Keratinocyte (primary cell): ENCODE data around the gene PARD3. TPM values are rescaled to one million over a fixed set of nuclear protein-coding genes. Genes with fewer than 3 reads are reported as not detected.

ENCODE experiments used
- DNase-seq: peaks from one replicate; pipeline ENCODE4 v3.0.0-alpha.2; 2011; ENCODE audit warnings: low read depth, missing footprints, low spot score
- FAIRE-seq: peaks from 2 replicates; lab custom pipeline; 2011; peaks lifted over from hg19 to GRCh38; lab: Jason Lieb, UNC
- H2AFZ ChIP-seq: 2 replicates; pipeline ENCODE4 v1.6.0; 2012; ENCODE audit warnings: low read length, control low read depth, inconsistent platforms; ENCODE audit not compliant: control insufficient read depth
- H3K27ac ChIP-seq: 2 replicates; pipeline ENCODE4 v1.5.1; 2011; ENCODE audit warnings: low read length; ENCODE audit not compliant: control insufficient read depth, insufficient read depth
- H3K27me3 ChIP-seq: 3 replicates; pipeline ENCODE4 v1.6.0; 2011; ENCODE audit warnings: low read length; ENCODE audit not compliant: control insufficient read depth, insufficient read depth; ENCODE audit errors: extremely low read depth
- H3K36me3 ChIP-seq, 2 experiments: 2 replicates in 1 of 2; 3 replicates in 1 of 2; pipeline ENCODE4 v1.5.1; 2011; ENCODE audit warnings: low read length in 2 of 2, mild to moderate bottlenecking in 1 of 2; ENCODE audit not compliant: control insufficient read depth in 2 of 2, insufficient read depth in 2 of 2; ENCODE audit errors: extremely low read depth in 1 of 2
- H3K4me1 ChIP-seq: 3 replicates; pipeline ENCODE4 v1.5.1; 2011; ENCODE audit warnings: low read length; ENCODE audit not compliant: control insufficient read depth, insufficient read depth; ENCODE audit errors: extremely low read depth
- H3K4me2 ChIP-seq: 3 replicates; pipeline ENCODE4 v1.6.0; 2011; ENCODE audit warnings: low read depth, low read length; ENCODE audit not compliant: control insufficient read depth, insufficient read depth; ENCODE audit errors: extremely low read depth
- H3K4me3 ChIP-seq, 3 experiments: fragments of 200-600 bp in 1 of 3; sonication (generic) in 1 of 3; 2 replicates in 2 of 3; 3 replicates in 1 of 3; pipeline ENCODE4 v1.5.1; 2011 to 2016; ENCODE audit warnings: low read length in 3 of 3, mild to moderate bottlenecking in 3 of 3, control low read depth in 2 of 3, inconsistent platforms in 1 of 3, low read depth in 1 of 3, mixed read lengths in 1 of 3, mixed run types in 1 of 3, moderate library complexity in 1 of 3; ENCODE audit not compliant: control insufficient read depth in 2 of 3, insufficient read depth in 2 of 3; ENCODE audit errors: extremely low read depth in 1 of 3
- H3K79me2 ChIP-seq: 2 replicates; pipeline ENCODE4 v1.6.0; 2012; ENCODE audit warnings: low read length; ENCODE audit not compliant: control insufficient read depth, insufficient read depth
- H3K9ac ChIP-seq: 3 replicates; pipeline ENCODE4 v1.6.0; 2011; ENCODE audit warnings: low read length; ENCODE audit not compliant: control insufficient read depth, insufficient read depth; ENCODE audit errors: extremely low read depth
- H3K9me1 ChIP-seq: 3 replicates; pipeline ENCODE4 v1.6.0; 2011; ENCODE audit warnings: low read length; ENCODE audit not compliant: control insufficient read depth, insufficient read depth; ENCODE audit errors: extremely low read depth
- H3K9me3 ChIP-seq: 2 replicates; pipeline ENCODE4 v1.5.1; 2012; ENCODE audit warnings: low read depth, low read length; ENCODE audit not compliant: control insufficient read depth
- H4K20me1 ChIP-seq: 3 replicates; pipeline ENCODE4 v1.6.0; 2011; ENCODE audit warnings: low read length; ENCODE audit not compliant: control insufficient read depth, insufficient read depth; ENCODE audit errors: extremely low read depth
- EZH2 ChIP-seq: IDR thresholded peaks from one replicate; pipeline ENCODE4 v1.6.1; 2012; ENCODE audit warnings: inconsistent platforms, mild to moderate bottlenecking, low read length, moderate library complexity
- dilution Hi-C: fragments of 300-500 bp; cut with MboI; formaldehyde crosslinking; loops from one replicate; pipeline ENCODE4 v1.7.0; 2020; ENCODE audit warnings: low sequenced_read_pairs; ENCODE audit not compliant: extremely low pct_ligation_motif_present
- polyA plus RNA-seq, 5 experiments: library from polyadenylated mRNA; depleted of rRNA in 3 of 5; stranded (reverse) in 3 of 5; stranded (forward) in 1 of 5; unstranded in 1 of 5; fragments of >200 nt; gene quantifications; 1 replicate in 1 of 5; 2 replicates in 3 of 5; 3 replicates in 1 of 5; pipeline versions ENCODE4 v1.2.1 to v1.2.3, GENCODE V29; 2011 to 2012; ENCODE audit warnings: missing spikeins in 2 of 5, low read depth in 1 of 5, low replicate concordance in 1 of 5
- TF ChIP-seq, protein P1 (sequence below), 3 experiments: IDR thresholded peaks in 1 of 3; conservative IDR thresholded peaks in 1 of 3; optimal IDR thresholded peaks in 1 of 3; 2 replicates in 2 of 3; 3 replicates in 1 of 3; pipeline versions ENCODE3 to v1.5.1; 2011; ENCODE audit warnings: low read length in 3 of 3, mild to moderate bottlenecking in 3 of 3, moderate library complexity in 2 of 3, control low read depth in 1 of 3, inconsistent platforms in 1 of 3; ENCODE audit not compliant: insufficient read depth in 2 of 3; ENCODE audit errors: extremely low read depth in 1 of 3

PARD3 gene
- polyA plus RNA-seq, 1 donor (not counting 4 experiments of a cell fraction or from before 2014, with no cell fraction given): 46.4 TPM

DNA sequence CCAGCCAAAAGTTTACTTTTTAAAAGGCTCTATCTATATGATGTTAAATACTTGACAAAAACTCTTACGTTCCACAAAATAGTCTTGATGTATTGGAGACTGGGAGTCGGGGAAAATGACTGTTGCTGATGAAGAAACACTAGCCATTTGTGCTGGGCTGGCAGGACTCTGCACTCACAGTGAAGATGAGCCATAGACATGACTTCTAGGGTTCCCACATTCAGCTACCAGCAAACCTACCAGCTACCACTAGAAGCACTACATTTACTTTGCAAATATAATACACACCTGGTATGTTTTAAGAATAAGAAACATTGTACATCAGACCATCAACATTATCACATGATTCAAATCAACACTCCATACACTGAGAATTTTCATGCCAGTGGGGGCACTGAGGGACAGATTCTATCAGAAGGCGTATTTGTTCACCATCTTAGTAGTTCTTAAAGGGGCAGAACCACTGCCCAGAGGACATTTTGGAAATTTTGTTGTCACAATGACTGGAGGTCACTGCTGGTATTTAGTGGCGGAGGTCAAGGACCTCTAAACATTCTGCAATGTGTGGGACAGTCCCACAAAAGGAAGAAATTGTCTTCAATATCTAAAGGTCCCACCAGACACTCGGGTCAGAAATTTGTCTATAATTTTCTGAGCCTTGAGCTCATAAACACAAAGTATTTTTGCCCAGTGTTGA is 52.3 kb downstream of the PARD3 start:
- dilution Hi-C loops: no loop called here
- DNase-seq: no peak
- Histone ChIP-seq H2AFZ (no peak overlapping the region), H3K36me3 (no peaks in the 10 kb centered on the region), H3K4me3 (no peak overlapping the region), H3K4me1 (peaks cover 68% of the 10 kb centered on the region), H3K4me2 (no peak overlapping the region), H3K79me2 (peaks cover 60% of the 10 kb centered on the region), H3K9me3 (no peaks in the 10 kb centered on the region), H3K9me1 (no peaks in the 10 kb centered on the region), H3K27ac (no peak overlapping the region), H3K27me3 (no peaks in the 10 kb centered on the region), H4K20me1 (no peaks in the 10 kb centered on the region), H3K9ac (no peak overlapping the region)
- no peak for TF ChIP-seq EZH2
- TF ChIP-seq, protein P1, sequence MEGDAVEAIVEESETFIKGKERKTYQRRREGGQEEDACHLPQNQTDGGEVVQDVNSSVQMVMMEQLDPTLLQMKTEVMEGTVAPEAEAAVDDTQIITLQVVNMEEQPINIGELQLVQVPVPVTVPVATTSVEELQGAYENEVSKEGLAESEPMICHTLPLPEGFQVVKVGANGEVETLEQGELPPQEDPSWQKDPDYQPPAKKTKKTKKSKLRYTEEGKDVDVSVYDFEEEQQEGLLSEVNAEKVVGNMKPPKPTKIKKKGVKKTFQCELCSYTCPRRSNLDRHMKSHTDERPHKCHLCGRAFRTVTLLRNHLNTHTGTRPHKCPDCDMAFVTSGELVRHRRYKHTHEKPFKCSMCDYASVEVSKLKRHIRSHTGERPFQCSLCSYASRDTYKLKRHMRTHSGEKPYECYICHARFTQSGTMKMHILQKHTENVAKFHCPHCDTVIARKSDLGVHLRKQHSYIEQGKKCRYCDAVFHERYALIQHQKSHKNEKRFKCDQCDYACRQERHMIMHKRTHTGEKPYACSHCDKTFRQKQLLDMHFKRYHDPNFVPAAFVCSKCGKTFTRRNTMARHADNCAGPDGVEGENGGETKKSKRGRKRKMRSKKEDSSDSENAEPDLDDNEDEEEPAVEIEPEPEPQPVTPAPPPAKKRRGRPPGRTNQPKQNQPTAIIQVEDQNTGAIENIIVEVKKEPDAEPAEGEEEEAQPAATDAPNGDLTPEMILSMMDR (optimal IDR thresholded peaks at IDR 0.05 in 1 of 3, IDR thresholded peaks at IDR 0.05 in 1 of 3, conservative IDR thresholded peaks at IDR 0.05 in 1 of 3; ENCODE audit: extremely low read depth in 1 of 3, insufficient read depth in 2 of 3, low read length in 3 of 3): peak in 1 of 3 experiments; percentile 22
- no peak for FAIRE-seq

DNA sequence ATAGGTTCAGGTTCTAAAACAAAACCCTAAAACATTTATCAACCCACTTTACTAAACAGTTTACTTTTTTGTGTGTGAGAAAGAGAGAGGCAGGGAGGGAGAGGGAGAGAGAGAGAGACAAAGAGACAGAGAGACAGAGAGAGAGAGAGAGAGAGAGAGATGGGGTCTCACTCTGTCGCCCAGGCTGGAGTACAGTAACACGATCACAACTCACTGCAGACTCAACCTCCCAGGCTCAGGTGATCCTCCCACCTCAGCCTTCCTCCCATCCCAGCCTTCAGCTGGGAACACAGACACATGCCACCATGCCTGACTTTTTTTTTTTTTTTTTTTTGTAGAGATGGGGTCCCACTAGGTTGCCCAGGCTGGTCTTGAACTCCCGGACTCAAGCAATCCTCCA is 52.9 kb downstream of the PARD3 start:
- Histone ChIP-seq H3K27me3 (no peaks in the 10 kb centered on the region), H3K9ac (no peak overlapping the region), H3K27ac (peak overlapping the region; percentile 84), H3K4me2 (no peak overlapping the region), H4K20me1 (no peaks in the 10 kb centered on the region), H3K9me1 (no peaks in the 10 kb centered on the region), H3K4me3 (no peak overlapping the region), H3K36me3 (no peaks in the 10 kb centered on the region), H3K9me3 (no peaks in the 10 kb centered on the region), H2AFZ (no peak overlapping the region), H3K4me1 (peaks cover 74% of the 10 kb centered on the region), H3K79me2 (peaks cover 62% of the 10 kb centered on the region)
- DNase-seq (no peak), FAIRE-seq (no peak)
- TF ChIP-seq, protein P1 (optimal IDR thresholded peaks at IDR 0.05 in 1 of 3, IDR thresholded peaks at IDR 0.05 in 1 of 3, conservative IDR thresholded peaks at IDR 0.05 in 1 of 3; ENCODE audit: extremely low read depth in 1 of 3, insufficient read depth in 2 of 3, low read length in 3 of 3): no peak
- dilution Hi-C loops: no loop called here
